22Rv1 (cell line): ENCODE results near the gene ABCA1.

Experiments used
- H3K27ac ChIP-seq: fragments of 450-650 bp; 2 replicates; pipeline ENCODE4 v1.5.1; 2017
- CTCF ChIP-seq: fragments of 450-650 bp; IDR thresholded peaks from 2 replicates; pipeline ENCODE4 v1.5.1; 2017; ENCODE audit warnings: mild to moderate bottlenecking
- ZFX ChIP-seq: fragments of 450-650 bp; IDR thresholded peaks from 2 replicates; pipeline ENCODE4 v1.6.1; 2017; ENCODE audit warnings: antibody characterized with exemption, borderline replicate concordance

Gene ABCA1

GRCh38 chr9:104849023-104849422 is 78.9 kb downstream of the ABCA1 start:
- H3K27ac ChIP-seq: no peak overlapping the region
- TF ChIP-seq CTCF: no peak

- H3K27ac ChIP-seq: no peak overlapping the region
- no peak for TF ChIP-seq ZFX
- TF ChIP-seq CTCF: no peak
Measured at GRCh38 chr9:104844710-104845109, 83.2 kb downstream of the ABCA1 start.

GRCh38 chr9:104843644-104844240 is 84.2 kb downstream of the ABCA1 start:
- no peak overlapping the region for H3K27ac ChIP-seq
- no peak for TF ChIP-seq CTCF
- TF ChIP-seq ZFX: no peak

- H3K27ac ChIP-seq: no peak overlapping the region
- TF ChIP-seq CTCF (no peak), ZFX (no peak)
Measured at GRCh38 chr9:104842698-104843097, 85.3 kb downstream of the ABCA1 start.

GRCh38 chr9:104841601-104842141 is 86.3 kb downstream of the ABCA1 start:
- TF ChIP-seq ZFX: no peak
- no peak for TF ChIP-seq CTCF
- H3K27ac ChIP-seq: no peak overlapping the region

GRCh38 chr9:104838958-104839357 is 89.0 kb downstream of the ABCA1 start:
- no peak overlapping the region for H3K27ac ChIP-seq
- no peak for TF ChIP-seq CTCF
- no peak for TF ChIP-seq ZFX

GRCh38 chr9:104836767-104837166 is 91.2 kb downstream of the ABCA1 start:
- TF ChIP-seq CTCF (no peak), ZFX (no peak)
- H3K27ac ChIP-seq: no peak overlapping the region
